GM13976 (cell line): ENCODE results near the gene S1PR3.

Experiments
- DNase-seq: peaks from one replicate; pipeline ENCODE4 v3.0.0; 2012; ENCODE audit warnings: low spot score
- CTCF ChIP-seq: IDR thresholded peaks from 2 replicates; pipeline ENCODE4 v1.5.1; 2012; ENCODE audit warnings: borderline replicate concordance, mild to moderate bottlenecking; ENCODE audit not compliant: insufficient read depth; ENCODE audit errors: extremely low read depth, missing control alignments, control extremely low read depth
- in situ Hi-C: fragments of 300-500 bp; cut with MboI; formaldehyde crosslinking; loops from one replicate; pipeline ENCODE4 v1.12.0; 2022; ENCODE audit warnings: low sequenced_read_pairs, mixed read lengths, inconsistent platforms; ENCODE audit not compliant: unreplicated experiment

The S1PR3 gene

GRCh38 chr9:88976890-88977257 is 14.4 kb upstream of the S1PR3 start:
- TF ChIP-seq CTCF: no peak
- in situ Hi-C loops: no loop called here
- DNase-seq: no peak

DNA sequence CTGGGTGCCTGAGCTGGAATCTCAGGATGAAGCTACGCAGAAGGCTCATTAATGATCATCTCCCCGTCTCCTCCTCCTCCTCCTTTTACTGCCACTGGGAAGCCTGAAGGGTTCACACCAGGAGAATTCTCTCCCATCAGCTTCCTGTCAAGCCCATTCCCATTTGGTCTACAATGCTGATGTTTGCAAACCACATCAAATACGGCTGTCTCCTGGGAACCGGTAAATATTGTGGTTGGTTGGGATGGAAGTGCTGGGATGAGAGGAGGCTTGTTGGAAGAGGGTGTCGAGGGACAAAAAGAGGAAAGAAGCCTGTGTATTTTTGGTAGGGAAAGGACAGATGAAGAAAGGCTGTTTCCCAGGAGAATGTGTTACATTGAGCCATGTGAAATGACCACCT is 13.2 kb upstream of the S1PR3 start:
- in situ Hi-C loops: no loop called here
- DNase-seq: no peak
- TF ChIP-seq CTCF: no peak

GRCh38 chr9:88979021-88979420 is 12.2 kb upstream of the S1PR3 start:
- TF ChIP-seq CTCF: no peak
- in situ Hi-C loops: no loop called here
- DNase-seq: no peak

GRCh38 chr9:88979791-88980190 is 11.5 kb upstream of the S1PR3 start:
- TF ChIP-seq CTCF: no peak
- in situ Hi-C loops: no loop called here

GRCh38 chr9:88980740-88981203 is 10.5 kb upstream of the S1PR3 start:
- TF ChIP-seq CTCF: no peak
- in situ Hi-C loops: no loop called here
- DNase-seq: no peak

More at GRCh38 chr9:88979791-88980190, 11.5 kb upstream of the S1PR3 start:
- DNase-seq: no peak

DNA sequence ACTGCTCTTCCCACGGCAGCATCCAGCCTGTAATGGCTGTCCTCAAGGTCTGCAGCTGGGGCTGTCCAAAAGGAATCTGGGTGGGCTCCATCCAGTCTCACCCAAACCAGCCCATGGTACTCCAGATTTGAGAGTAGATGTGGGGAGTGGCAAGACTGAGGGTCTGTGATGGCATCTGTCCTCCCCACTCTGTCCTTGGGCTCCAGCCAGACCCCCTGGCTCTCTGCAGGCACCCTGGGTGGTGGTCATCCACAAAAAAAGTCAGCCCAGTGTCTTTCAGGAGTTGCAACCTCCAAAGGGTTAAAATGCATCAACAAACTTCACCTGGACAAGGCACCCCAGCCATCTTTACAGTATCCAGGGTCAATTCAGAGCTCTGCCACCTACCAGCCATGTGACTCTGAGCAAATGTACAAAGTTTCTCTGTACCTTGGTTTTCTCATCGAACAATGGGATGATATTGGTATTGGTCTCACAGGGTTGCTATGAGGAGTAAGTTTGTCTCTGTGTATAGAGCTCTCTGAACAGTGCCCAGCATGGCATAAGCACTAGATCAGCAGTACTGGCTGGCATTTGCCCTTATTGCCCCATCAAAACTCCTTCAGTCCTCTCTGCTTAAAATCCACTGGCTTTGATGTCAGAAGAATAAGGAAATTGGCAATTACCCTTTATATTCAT is 7.3 kb upstream of the S1PR3 start:
- in situ Hi-C loops: no loop called here
- TF ChIP-seq CTCF: no peak
- no peak for DNase-seq
